Measurements from ENCODE around the gene XYLT1. TPM values are rescaled to one million over a fixed set of nuclear protein-coding genes. Genes with fewer than 3 reads are reported as not detected.

XYLT1 gene
- total and polyA plus RNA-seq, 2 of the 8 experiments (the other 6 are each of a cell fraction or from before 2014, with no cell fraction given): 6.6 to 25.4 TPM

DNA sequence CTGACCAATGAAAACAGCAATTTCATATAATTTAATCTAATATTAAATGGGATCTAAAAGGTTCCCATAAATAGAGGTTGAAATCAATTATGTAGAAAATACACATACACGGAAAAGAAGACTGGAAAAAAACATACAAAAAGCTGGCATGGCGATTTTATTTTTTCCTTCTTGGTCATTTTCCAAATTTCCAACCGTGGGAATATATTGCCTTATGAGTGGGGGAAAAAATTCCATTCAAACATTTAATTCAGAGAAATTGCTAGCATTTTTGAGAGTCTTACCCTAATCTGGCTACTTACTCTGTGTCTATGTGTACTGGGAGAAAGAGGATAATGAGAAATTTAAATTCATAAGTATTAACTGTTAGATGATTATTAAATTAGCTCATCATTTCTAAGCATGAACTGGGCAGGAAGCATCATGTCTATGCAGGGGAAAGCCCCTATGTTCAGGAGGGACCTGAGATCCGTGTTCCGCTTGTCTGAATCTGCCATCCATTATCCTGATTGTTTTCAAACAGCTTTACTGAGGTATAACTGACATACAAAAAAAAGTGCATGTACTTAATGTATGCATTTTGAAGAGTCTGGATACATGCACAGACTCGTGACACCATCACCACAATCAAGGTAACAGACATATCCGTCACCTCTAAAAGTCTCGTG, 145.2 kb downstream of the XYLT1 start (continued):
- no peak for TF ChIP-seq JUN (IDR thresholded peaks at IDR 0.05; ENCODE audit: low read depth, low read length)
- TF ChIP-seq EZH2 (IDR thresholded peaks at IDR 0.05; ENCODE audit: low read depth, low read length, severe bottlenecking): no peak

Measured in H1 (cell line).